Motor neuron (in vitro differentiated cells): ENCODE results near the gene NRBF2. TPM values are rescaled to one million over a fixed set of nuclear protein-coding genes. Genes with fewer than 3 reads are reported as not detected.

Experiments used
- ATAC-seq, 8 experiments: fragments of 200-7000 bp; cut with Tn5 transposase; replicated peaks in 6 of 8; 2 replicates each; pipeline ENCODE4 v1.8.0; 2021; ENCODE audit warnings: mild to moderate bottlenecking in 8 of 8, moderate library complexity in 8 of 8
- H3K27ac ChIP-seq, 2 donors: fragments of 250-450 bp; sonication (Bioruptor Pico); 2 replicates each; pipeline ENCODE4 v1.9.0; 2021; ENCODE audit warnings: antibody characterized with exemption in 2 of 2, mild to moderate bottlenecking in 2 of 2, moderate library complexity in 1 of 2
- H3K4me1 ChIP-seq, 2 donors: fragments of 250-450 bp; sonication (Bioruptor Pico); replicated peaks in 1 of 2; 2 replicates each; pipeline ENCODE4 v1.6.1; 2021; ENCODE audit warnings: antibody characterized with exemption in 2 of 2, mild to moderate bottlenecking in 2 of 2, moderate library complexity in 1 of 2
- H3K4me3 ChIP-seq, 5 donors: fragments of 250-450 bp; sonication (Bioruptor Pico); 2 replicates each; pipeline ENCODE4 v1.9.0; 2021; ENCODE audit warnings: antibody characterized with exemption in 5 of 5, mild to moderate bottlenecking in 5 of 5, moderate library complexity in 4 of 5
- WGBS, 10 experiments: fragments of 450-650 bp; shearing (Covaris generic); methylation state at CpG; one replicate each; pipeline ENCODE4 v1.0.0; 2022; 5-methylcytosine and 5-hydroxymethylcytosine counted together
- in situ Hi-C, 9 experiments: fragments of 400-800 bp; cut with MboI; loops; one replicate each; pipeline ENCODE4 v1.15.0; 2021; ENCODE audit warnings: low sequenced_read_pairs in 9 of 9, low pct_unique_long_range_greater_than_20kb in 2 of 9; ENCODE audit not compliant: unreplicated experiment in 9 of 9
- total RNA-seq, 8 experiments: library from RNA; unstranded; fragments of 300-600 nt; gene quantifications; 2 replicates each; pipeline versions ENCODE4 v1.2.3 to v1.2.4, GENCODE V29; 2022

NRBF2 gene
- total RNA-seq, 8 experiments from 2014 or later = 13.0 to 27.9 (median 18.2) TPM

DNA sequence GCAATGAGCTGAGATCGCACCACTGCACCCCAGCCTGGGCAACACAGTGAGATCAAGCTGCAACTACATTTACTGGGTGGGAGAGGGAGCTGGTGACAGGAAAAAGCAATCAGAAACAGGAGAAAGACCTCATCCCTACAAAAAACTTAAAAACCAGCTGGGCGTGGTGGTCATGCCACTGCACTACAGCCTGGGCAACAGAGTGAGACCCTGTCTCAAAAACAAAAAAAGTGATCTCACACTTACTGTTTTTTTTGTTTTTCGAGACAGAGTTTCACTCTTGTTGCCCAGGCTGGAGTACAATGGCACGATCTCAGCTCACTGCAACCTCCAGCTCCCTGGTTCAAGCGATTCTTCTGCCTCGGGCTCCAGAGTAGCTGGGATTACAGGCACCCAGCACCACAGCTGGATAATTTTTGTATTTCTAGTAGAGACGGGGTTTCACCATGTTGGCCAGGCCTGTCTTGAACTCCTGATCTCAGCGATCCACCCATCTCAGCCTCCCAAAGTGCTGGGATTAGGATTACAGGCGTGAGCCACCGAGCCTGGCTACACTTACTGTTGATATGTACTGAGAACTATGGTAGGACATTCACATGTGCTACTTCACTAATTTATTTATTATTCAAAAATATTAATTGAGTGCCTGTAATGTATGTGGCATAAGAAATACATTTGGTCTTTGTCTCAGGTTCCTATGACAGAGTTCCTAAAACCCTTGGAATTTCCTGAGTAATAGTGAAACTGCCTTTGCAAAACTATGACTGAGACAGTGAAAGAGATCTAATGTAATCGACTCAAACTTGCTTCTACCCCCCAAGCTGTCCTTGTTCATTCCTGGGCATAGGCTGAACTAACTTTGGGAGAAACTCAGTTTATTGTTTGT is 27.7 kb upstream of the NRBF2 start:
- peaks cover 0 to 12% of the 10 kb centered on the region in 2 donors for H3K4me1 ChIP-seq
- peak in 2 of 8 experiments; percentile 67 to 68 for ATAC-seq
- in situ Hi-C loops = no loop called here
- no peak overlapping the region for H3K4me3 ChIP-seq
- no peak overlapping the region for H3K27ac ChIP-seq
- 1 to 100% (median 90%) methylated on average over 1 to 9 of the region's 11 CpGs; no CpG with 5 or more reads in 1 of the 10 experiments for WGBS, 10 experiments

DNA sequence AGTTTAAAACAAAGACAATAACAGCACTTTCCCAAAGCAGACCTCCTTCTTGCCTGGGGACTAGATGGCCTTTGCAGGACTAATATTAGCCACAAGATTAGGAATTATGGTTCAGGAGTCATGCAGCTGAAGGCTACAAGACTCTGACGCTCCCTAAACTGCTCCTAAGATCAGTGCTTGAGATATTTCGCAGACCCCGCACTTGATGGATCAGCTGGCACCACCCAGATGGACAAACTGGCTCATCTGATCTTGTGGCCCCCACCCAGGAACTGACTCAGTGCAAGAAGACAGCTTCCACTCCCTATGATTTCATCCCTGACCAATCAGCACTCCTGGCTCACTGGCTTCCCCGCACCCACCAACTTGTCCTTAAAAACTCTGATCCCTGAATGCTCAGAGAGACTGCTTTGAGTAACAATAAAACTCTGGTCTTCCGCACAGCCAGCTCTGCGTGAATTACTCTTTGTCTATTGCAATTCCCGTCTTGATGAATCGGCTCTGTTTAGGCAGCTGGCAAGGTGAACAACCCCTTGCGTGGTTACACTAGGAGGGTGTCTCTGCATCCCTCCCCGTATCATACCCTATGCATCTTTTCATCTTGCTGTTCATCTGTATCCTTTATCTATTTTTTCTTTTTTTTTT is 26.9 kb upstream of the NRBF2 start:
- ATAC-seq = peak in 7 of 8 experiments; percentile 31 to 77 (median 52)
- H3K4me3 ChIP-seq = no peak overlapping the region
- H3K4me1 ChIP-seq = peaks cover 0 to 12% of the 10 kb centered on the region in 2 donors
- H3K27ac ChIP-seq = no peak overlapping the region
- 4 to 64% (median 17%) methylated on average over 1 to 9 of the region's 10 CpGs; no CpG with 5 or more reads in 1 of the 10 experiments for WGBS, 10 experiments
- in situ Hi-C loops = no loop called here

DNA sequence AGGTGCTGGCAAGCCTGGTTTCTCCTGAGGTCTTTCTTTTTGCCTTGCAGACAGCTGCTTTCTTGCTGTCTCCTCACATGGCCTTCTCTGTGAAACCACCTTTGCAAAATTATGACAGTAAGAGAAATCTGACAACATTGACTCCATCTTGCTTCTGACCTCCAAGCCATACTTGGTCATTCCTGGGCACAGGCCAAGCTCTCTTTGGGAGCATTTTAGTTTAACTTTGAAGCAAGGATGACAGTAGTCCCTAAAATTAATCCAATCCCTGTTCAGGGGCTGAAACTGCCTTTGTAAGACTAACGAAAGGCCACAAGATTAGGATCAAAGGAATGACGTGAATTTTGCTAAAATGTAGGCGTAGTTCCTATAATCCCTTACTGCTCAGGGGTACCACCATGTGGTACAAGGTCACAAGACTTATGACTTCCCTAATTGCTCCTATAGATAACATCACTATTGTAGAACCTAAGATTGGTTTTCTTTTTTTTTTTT is 25.1 kb upstream of the NRBF2 start:
- WGBS, 10 experiments = 40 to 90% (median 61%) methylated on average over 1 to 3 of the region's 3 CpGs
- Histone ChIP-seq H3K27ac (no peak overlapping the region), H3K4me3 (no peak overlapping the region), H3K4me1 (peaks cover 0 to 12% of the 10 kb centered on the region in 2 donors)
- in situ Hi-C loops = no loop called here
- ATAC-seq = no peak

DNA sequence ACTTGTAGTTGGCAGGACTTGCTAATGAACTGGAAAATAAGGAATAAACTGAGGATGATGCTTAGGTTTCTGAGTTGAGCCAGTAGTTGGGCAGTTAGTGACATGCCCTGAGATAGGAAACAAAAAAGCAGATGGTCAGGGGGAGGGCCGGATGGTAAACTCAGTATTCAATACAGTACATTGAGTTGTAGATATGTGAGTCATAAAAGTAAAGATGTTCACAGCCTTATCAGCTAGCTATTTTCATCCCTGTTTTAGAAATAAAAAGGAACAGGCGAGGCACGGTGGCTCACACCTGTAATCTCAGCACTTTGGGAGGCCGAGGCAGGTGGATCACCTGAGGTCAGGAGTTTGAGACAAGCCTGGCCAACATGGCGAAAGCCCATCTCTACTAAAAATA is 22.2 kb upstream of the NRBF2 start:
- WGBS, 10 experiments = 70 to 100% (median 92%) methylated on average over 1 to 5 of the region's 5 CpGs
- Histone ChIP-seq H3K4me1 (peaks cover 5 to 25% of the 10 kb centered on the region in 2 donors), H3K27ac (no peak overlapping the region), H3K4me3 (no peak overlapping the region)
- in situ Hi-C loops = no loop called here
- ATAC-seq = no peak

DNA sequence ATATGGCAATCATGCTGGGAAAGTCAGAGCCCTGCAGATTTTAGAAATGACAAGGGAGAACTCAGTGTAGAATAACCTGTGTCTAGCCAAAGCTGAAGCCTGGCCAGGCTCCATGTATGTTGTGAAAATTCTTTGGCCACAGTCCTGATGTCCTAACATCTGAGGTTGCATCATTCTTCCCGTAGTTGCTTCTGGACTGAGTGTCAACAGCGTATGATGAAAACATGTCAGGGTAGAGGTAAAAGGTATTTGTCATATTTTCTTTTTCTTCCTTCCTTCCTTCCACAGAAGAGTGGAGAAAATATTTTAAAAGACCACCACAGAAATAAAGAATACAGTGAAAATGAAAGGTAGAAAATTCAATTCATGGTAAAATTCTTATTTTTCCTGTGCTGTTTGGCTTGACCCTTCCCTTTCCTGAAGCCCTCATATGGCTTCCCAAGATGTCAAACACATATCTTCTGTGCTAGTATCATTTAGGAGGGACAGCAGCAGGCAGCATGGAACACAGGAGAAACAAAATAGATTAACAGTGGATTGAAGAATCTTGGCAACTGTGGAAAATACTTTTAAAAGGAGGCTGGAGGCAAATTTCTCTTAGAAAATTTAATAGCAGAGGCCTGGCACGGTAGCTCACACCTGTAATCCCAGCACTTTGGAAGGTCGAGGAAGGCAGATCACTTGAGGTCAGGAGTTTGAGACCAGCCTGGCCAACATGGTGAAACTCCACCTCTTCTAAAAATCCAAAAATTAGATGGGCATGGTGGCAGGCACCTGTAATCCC is 18.9 kb upstream of the NRBF2 start:
- in situ Hi-C loops = no loop called here
- H3K27ac ChIP-seq = no peak overlapping the region

DNA sequence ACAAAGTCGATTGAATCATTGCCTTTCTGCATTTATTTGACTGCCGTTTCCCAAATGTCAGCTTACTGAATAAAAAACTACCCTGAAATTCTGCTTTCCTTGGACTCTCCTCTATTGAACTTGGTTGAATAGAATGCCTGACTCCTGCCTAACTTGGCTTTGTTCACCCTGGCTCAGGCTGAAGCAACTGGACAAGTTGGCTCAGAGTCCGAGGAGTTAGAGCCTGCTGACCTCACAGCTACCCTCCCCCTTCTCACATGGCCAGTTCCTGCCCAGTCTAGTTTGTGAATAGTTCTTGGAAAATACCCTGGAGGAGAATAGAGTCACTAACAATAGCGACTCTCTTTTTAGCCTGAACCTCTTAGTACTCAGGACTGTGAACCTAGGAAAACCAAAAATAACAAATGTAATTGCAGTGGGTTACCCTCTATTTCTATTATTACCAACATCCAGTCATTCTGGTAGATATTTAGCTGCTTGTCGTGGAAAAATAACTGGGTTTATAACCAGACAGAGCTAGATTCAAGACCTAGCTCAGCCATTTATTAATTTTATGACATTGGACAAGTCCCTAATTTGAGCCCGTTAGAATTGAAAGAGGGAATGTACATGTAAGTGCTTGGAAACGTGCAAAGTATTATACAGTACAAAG is 17.3 kb upstream of the NRBF2 start:
- ATAC-seq = peak; percentile 63 to 98 (median 94)
- Histone ChIP-seq H3K4me1 (peaks cover 12 to 22% of the 10 kb centered on the region in 2 donors), H3K4me3 (no peak overlapping the region), H3K27ac (peak overlapping the region; percentile 48 to 78)
- in situ Hi-C loops = no loop called here
- WGBS, 10 experiments = 10 to 81% (median 57%) methylated on average over 2 to 7 of the region's 7 CpGs

More for the DNA sequence above, 18.9 kb upstream of the NRBF2 start:
- H3K4me1 ChIP-seq = peaks cover 12 to 22% of the 10 kb centered on the region in 2 donors
- ATAC-seq = peak in 5 of 8 experiments; percentile 24 to 76 (median 63)
- no peak overlapping the region for H3K4me3 ChIP-seq
- WGBS, 10 experiments = 13 to 100% (median 76%) methylated on average over 2 to 4 of the region's 4 CpGs; no CpG with 5 or more reads in 1 of the 10 experiments

DNA sequence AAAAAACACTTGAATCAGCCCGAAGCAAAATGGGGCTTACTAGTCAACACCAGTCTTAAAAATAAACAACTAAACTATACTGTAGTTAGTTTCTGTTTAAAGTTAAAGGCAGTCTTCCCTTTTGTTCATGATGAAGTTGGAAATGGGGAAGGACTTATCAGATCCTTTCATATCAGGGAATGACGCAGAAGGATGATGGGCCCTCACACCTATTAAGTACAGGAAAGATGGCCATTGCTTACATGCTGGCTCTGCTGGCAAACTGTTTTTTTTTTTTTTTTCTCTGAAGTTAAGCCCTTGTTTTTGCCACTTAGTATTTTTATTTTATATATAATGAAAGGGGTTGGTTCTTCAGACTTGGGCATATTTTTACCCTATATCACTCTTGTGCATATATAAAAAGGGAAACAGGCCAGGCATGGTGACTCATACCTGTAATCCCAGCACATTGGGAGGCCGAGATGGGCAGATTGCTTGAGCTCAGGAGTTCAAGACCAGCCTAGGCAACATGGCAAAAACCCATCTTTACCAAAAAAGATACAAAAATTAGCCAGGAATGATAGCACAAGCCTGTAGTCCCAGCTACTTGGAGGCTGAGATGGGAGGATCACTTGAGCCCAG is 16.6 kb upstream of the NRBF2 start:
- Histone ChIP-seq H3K4me3 (no peak overlapping the region), H3K4me1 (peaks cover 12 to 22% of the 10 kb centered on the region in 2 donors), H3K27ac (peak overlapping the region in 1 of 2 donors; percentile 78)
- no peak for ATAC-seq
- 44 to 100% (median 100%) methylated on average over 1 to 3 of the region's 3 CpGs; no CpG with 5 or more reads in 1 of the 10 experiments for WGBS, 10 experiments
- in situ Hi-C loops = no loop called here

DNA sequence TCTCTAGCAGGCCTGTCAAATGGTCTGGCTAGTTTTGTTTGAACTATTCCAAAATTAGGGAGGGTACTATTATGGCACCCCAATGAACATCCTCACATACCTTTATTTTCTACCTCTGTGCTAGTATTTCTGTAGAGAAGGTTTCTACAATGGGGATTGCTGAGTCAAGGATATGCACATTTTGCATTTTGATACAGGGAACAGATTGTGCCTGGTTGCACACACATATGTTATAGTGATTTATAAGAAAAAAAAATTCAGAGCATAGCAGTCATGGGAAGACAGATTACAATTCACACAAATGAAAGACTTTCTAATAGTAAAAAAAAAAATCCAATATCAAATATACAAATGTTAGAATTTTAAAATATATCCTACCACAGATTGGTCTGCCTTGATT is 14.1 kb upstream of the NRBF2 start:
- ATAC-seq = no peak
- H3K4me1 ChIP-seq = peaks cover 12 to 18% of the 10 kb centered on the region in 2 donors
- no peak overlapping the region for H3K27ac ChIP-seq
- in situ Hi-C loops = no loop called here
- H3K4me3 ChIP-seq = no peak overlapping the region

DNA sequence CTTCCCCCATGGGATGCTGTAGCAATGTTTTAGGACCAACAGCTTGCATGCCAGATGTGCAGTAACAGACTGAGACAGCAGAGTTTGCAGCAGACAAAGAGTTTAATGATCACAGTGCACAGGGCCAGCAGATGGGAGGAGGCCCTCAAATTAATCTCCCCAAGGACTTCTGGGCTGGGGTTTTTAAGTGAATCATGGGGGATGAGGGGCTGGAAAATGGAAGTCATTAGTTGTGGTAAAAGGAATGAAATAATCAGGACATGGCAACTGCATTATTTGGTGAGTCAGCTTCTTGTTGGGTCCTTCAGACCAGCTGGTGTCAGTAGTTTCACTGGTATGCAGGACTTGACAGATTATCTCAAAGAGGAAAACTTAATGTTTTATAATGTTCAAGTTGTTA is 12.6 kb upstream of the NRBF2 start:
- peak in 7 of 8 experiments; percentile 9 to 76 (median 49) for ATAC-seq
- in situ Hi-C loops = no loop called here
- Histone ChIP-seq H3K27ac (no peak overlapping the region), H3K4me1 (peaks cover 7 to 9% of the 10 kb centered on the region in 2 donors), H3K4me3 (no peak overlapping the region)

DNA sequence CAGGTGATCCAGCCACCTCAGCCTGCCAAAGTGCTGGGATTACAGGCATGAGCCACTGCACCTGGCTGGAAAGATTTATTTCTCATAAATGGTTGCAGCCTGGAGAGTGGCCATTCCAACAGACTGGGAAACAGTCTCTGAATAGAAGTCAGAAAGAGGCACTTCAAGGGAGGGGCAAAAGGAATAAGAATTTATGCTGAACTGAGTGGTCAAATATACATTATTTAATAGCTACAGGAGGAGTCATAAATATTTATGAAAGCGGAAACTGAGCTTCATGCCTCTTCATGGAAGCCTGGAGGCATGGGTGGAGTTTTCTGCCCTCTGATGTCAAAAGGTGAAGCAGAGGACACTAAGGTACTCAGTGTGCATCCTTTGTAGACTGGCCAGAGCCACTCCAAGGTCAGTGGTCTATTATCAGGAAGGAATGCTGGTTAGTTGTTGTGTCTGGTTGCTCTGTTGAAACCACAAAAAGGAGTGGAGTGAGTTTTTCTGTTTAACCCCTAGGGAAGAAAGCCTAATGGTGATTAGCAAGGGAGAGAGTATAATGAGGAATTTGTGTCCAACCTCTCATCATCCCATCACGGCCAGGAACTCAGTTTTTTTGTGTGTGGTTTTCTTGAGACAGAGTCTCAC is 9.3 kb upstream of the NRBF2 start:
- peak in 3 of 8 experiments; percentile 67 to 90 (median 82) for ATAC-seq
- WGBS, 10 experiments = 14 to 100% (median 70%) methylated on average over 1 to 2 of the region's 2 CpGs; no CpG with 5 or more reads in 3 of the 10 experiments
- no peak overlapping the region for H3K4me3 ChIP-seq
- no peaks in the 10 kb centered on the region for H3K4me1 ChIP-seq
- no peak overlapping the region for H3K27ac ChIP-seq
- in situ Hi-C loops = no loop called here

DNA sequence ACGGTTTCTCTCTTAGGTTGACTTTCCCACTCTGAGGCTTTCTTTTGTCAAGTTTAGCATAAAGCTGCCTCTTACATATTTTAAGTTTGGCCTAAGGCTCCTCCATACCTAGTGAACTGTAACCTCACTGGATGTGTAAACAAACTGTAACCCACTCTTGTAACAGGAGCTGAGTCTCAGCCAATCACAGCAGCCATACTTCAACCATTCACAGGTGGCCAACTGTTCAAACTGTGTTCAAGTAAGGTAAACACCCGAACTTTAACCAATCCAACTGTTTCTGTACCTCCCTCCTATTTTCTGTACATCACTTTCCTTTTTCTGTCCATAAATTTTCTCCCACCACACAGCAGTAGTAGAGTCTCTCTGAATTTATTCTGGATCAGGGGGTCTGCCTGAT is 7.7 kb upstream of the NRBF2 start:
- WGBS, 10 experiments = 27 to 100% (median 76%) methylated on average over 1 to 2 of the region's 2 CpGs
- in situ Hi-C loops = no loop called here
- Histone ChIP-seq H3K4me1 (no peaks in the 10 kb centered on the region), H3K4me3 (no peak overlapping the region), H3K27ac (no peak overlapping the region)
- ATAC-seq = no peak

DNA sequence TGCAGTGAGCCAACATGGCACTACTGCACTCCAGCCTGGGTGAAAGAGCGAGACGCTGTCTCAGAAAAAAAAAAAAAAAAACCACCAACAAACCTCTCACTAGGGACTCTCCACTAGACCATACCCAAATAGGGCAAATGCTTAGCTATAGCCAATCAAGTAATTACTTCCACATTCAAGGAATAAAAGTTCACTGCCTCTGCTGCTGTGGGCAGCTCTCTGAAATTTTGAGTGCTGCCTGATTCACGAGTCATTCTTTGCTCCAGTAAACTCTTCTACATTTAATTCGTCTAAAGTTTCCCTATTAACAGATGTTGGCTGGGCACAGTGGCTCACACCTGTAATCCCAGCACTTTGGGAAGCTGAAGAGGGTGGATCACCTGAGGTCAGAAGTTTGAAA is 4.7 kb upstream of the NRBF2 start:
- no peak overlapping the region for H3K27ac ChIP-seq
- H3K4me3 ChIP-seq = no peak overlapping the region
- ATAC-seq = no peak
- in situ Hi-C loops = no loop called here
- 17 to 100% (median 96%) methylated on average over 1 to 4 of the region's 4 CpGs; no CpG with 5 or more reads in 4 of the 10 experiments for WGBS, 10 experiments
- H3K4me1 ChIP-seq = peaks cover 3 to 4% of the 10 kb centered on the region in 2 donors
